B cell (primary cell): ENCODE results near the gene CRISPLD2. TPM values are rescaled to one million over a fixed set of nuclear protein-coding genes. Genes with fewer than 3 reads are reported as not detected.

Source experiments
- ATAC-seq: fragments of 200-7000 bp; cut with Tn5 transposase; one replicate; pipeline ENCODE4 v1.10.0; 2021; ENCODE audit warnings: low read depth, mild to moderate bottlenecking, moderate number of reproducible peaks, moderate library complexity
- CTCF ChIA-PET: fragments of 350-600 bp; sonication (Branson Sonifier 250); formaldehyde crosslinking; loops from one replicate; lab custom pipeline; 2021; ENCODE audit warnings: antibody characterized with exemption, inconsistent platforms; lab: Charles Lee
- POLR2A ChIA-PET: fragments of 350-600 bp; sonication (Branson Sonifier 250); formaldehyde crosslinking; loops from one replicate; lab custom pipeline; 2021; ENCODE audit warnings: antibody characterized with exemption; lab: Charles Lee
- DNase-seq: peaks from one replicate; pipeline ENCODE4 v3.0.0; 2013
- H2AFZ ChIP-seq: 2 replicates; pipeline ENCODE4 v1.6.1; 2012; ENCODE audit warnings: mild to moderate bottlenecking, low read depth, low read length; ENCODE audit not compliant: insufficient read depth, poor library complexity, severe bottlenecking
- H3K27ac ChIP-seq, 2 donors: 1 replicate in 1 of 2; 2 replicates in 1 of 2; pipeline ENCODE4 v1.5.1; 2012 to 2013; ENCODE audit warnings: low read length in 2 of 2, mild to moderate bottlenecking in 2 of 2, moderate library complexity in 1 of 2
- H3K27me3 ChIP-seq, 4 experiments: fragments of 200-600 bp in 1 of 4; sonication (generic) in 1 of 4; replicated peaks in 1 of 4; 1 replicate in 2 of 4; 2 replicates in 2 of 4; pipeline versions ENCODE4 v1.6.1 to v1.7.0; 2013 to 2016; ENCODE audit warnings: low read length in 3 of 4, mild to moderate bottlenecking in 2 of 4, mixed read lengths in 1 of 4, moderate library complexity in 1 of 4; ENCODE audit not compliant: insufficient read depth in 4 of 4, control insufficient read depth in 3 of 4; ENCODE audit errors: control extremely low read depth in 1 of 4
- H3K36me3 ChIP-seq, 2 experiments: replicated peaks in 1 of 2; 1 replicate in 1 of 2; 2 replicates in 1 of 2; pipeline versions ENCODE4 v1.6.1 to v1.7.1; 2013; ENCODE audit warnings: low read length in 1 of 2; ENCODE audit not compliant: insufficient read depth in 2 of 2, control insufficient read depth in 1 of 2; ENCODE audit errors: control extremely low read depth in 1 of 2, extremely low read depth in 1 of 2
- H3K4me1 ChIP-seq, 2 donors: fragments of 200-600 bp in 1 of 2; sonication (generic) in 1 of 2; 1 replicate in 1 of 2; 2 replicates in 1 of 2; pipeline versions ENCODE4 v1.5.1 to v1.6.1; 2013 to 2017; ENCODE audit warnings: low read length in 2 of 2; ENCODE audit not compliant: control insufficient read depth in 2 of 2, insufficient read depth in 2 of 2
- H3K4me2 ChIP-seq: replicated peaks from 2 replicates; pipeline ENCODE3; 2012; ENCODE audit warnings: mild to moderate bottlenecking, low read depth, low read length; ENCODE audit not compliant: poor library complexity, severe bottlenecking
- H3K4me3 ChIP-seq, 5 experiments: fragments of 200-600 bp in 1 of 5; sonication (generic) in 1 of 5; 1 replicate in 3 of 5; 2 replicates in 2 of 5; pipeline versions ENCODE4 v1.5.1 to v1.7.0; 2011 to 2016; ENCODE audit warnings: low read length in 4 of 5, mild to moderate bottlenecking in 4 of 5, low read depth in 2 of 5, control low read depth in 1 of 5, moderate library complexity in 1 of 5; ENCODE audit not compliant: insufficient read depth in 1 of 5; ENCODE audit errors: control extremely low read depth in 1 of 5, extremely low read depth in 1 of 5
- H3K79me2 ChIP-seq: fragments of 200-600 bp; sonication (generic); one replicate; pipeline ENCODE4 v1.6.0; 2016; ENCODE audit warnings: low read length; ENCODE audit not compliant: control insufficient read depth, insufficient read depth
- H3K9ac ChIP-seq: fragments of 200-600 bp; sonication (generic); 2 replicates; pipeline ENCODE4 v1.6.1; 2017; ENCODE audit warnings: mild to moderate bottlenecking, low read length, moderate library complexity
- H3K9me3 ChIP-seq, 3 donors: one replicate each; pipeline versions ENCODE4 v1.6.1 to v1.7.1; 2013; ENCODE audit warnings: low read length in 2 of 3; ENCODE audit not compliant: control insufficient read depth in 2 of 3, insufficient read depth in 1 of 3; ENCODE audit errors: control extremely low read depth in 1 of 3
- H4K20me1 ChIP-seq: 2 replicates; pipeline ENCODE4 v1.6.0; 2012; ENCODE audit warnings: mild to moderate bottlenecking, low read length; ENCODE audit not compliant: insufficient read depth, control insufficient read depth, poor library complexity, severe bottlenecking
- H3K27ac Mint-ChIP-seq: one replicate; pipeline ENCODE4 v1.8.0; 2021; ENCODE audit warnings: mixed read lengths
- H3K27me3 Mint-ChIP-seq: one replicate; pipeline ENCODE4 v1.8.0; 2021; ENCODE audit warnings: mixed read lengths
- H3K4me1 Mint-ChIP-seq: one replicate; pipeline ENCODE4 v1.8.0; 2021; ENCODE audit warnings: mixed read lengths
- H3K4me3 Mint-ChIP-seq: one replicate; pipeline ENCODE4 v1.8.0; 2021; ENCODE audit warnings: mixed read lengths
- H3K9me3 Mint-ChIP-seq: one replicate; pipeline ENCODE4 v1.8.0; 2022; ENCODE audit warnings: mixed read lengths; ENCODE audit not compliant: insufficient read depth
- CTCF ChIP-seq: fragments of 200-600 bp; IDR thresholded peaks from one replicate; pipeline ENCODE4 v1.8.0; 2022; ENCODE audit warnings: antibody characterized with exemption, mild to moderate bottlenecking
- EZH2 ChIP-seq: IDR thresholded peaks from 2 replicates; pipeline ENCODE4 v1.6.1; 2012; ENCODE audit warnings: borderline replicate concordance, low read depth, mild to moderate bottlenecking, moderate library complexity, low read length; ENCODE audit not compliant: insufficient read depth, poor library complexity, severe bottlenecking
- WGBS: methylation state at CpG from one replicate; pipeline ENCODE4 v1.1.5; 2013; ENCODE audit warnings: missing lambda C conversion rate; ENCODE audit not compliant: insufficient coverage; 5-methylcytosine and 5-hydroxymethylcytosine counted together
- intact Hi-C: fragments of 100-400 bp; cut with micrococcal nuclease; formaldehyde crosslinking; loops from one replicate; pipeline ENCODE4 v1.10.0; 2022
- polyA plus RNA-seq: library from polyadenylated mRNA; depleted of rRNA; stranded (reverse); fragments of >200 nt; gene quantifications from 2 replicates; pipeline ENCODE4 v1.2.3, GENCODE V29; 2012
- total RNA-seq, 2 donors: library from RNA; stranded (reverse); fragments of 120-200 nt in 1 of 2; gene quantifications; 1 replicate in 1 of 2; 2 replicates in 1 of 2; pipeline versions ENCODE4 v1.2.3 to v1.2.4, GENCODE V29; 2013 to 2022

Gene CRISPLD2
- total and polyA plus RNA-seq, 2 donors (not counting 1 experiment from before 2014, with no cell fraction given): 0.25 to 0.37 TPM

GRCh38 chr16:84940670-84941551 lies 121.1 kb downstream of the CRISPLD2 start:
- TF ChIP-seq EZH2: no peak
- Histone ChIP-seq H3K36me3 (no peaks in the 10 kb centered on the region), H2AFZ (no peak overlapping the region), H4K20me1 (no peaks in the 10 kb centered on the region), H3K4me1 (no peaks in the 10 kb centered on the region), H3K27me3 (no peaks in the 10 kb centered on the region), H3K4me2 (no peak overlapping the region), H3K9ac (no peak overlapping the region), H3K79me2 (no peaks in the 10 kb centered on the region), H3K27ac (no peak overlapping the region), H3K9me3 (no peaks in the 10 kb centered on the region), H3K4me3 (no peak overlapping the region)
- ChIA-PET CTCF (interaction anchor here (0.6 kb wide), 1 partner anchor 269 kb away, joined by 3 read pairs; no protein-coding TSS in a partner anchor), POLR2A (no interaction called here)
- Mint-ChIP-seq H3K4me3 (no peak overlapping the region), H3K27ac (no peak overlapping the region), H3K27me3 (peaks cover 29% of the 10 kb centered on the region), H3K9me3 (no peaks in the 10 kb centered on the region), H3K4me1 (no peaks in the 10 kb centered on the region)
- WGBS: 93% methylated on average over 40 of the region's 41 CpGs
- intact Hi-C loops: no loop called here
- no peak for ATAC-seq
- DNase-seq: no peak

- Histone ChIP-seq H3K9me3 (no peaks in the 10 kb centered on the region), H3K27ac (no peak overlapping the region), H3K9ac (no peak overlapping the region), H2AFZ (no peak overlapping the region), H3K4me3 (no peak overlapping the region), H4K20me1 (no peaks in the 10 kb centered on the region), H3K27me3 (no peaks in the 10 kb centered on the region), H3K4me2 (no peak overlapping the region), H3K79me2 (no peaks in the 10 kb centered on the region), H3K4me1 (peaks cover 0 to 3% of the 10 kb centered on the region in 2 donors), H3K36me3 (no peaks in the 10 kb centered on the region)
- ATAC-seq: no peak
- intact Hi-C loops: no loop called here
- WGBS: over 99% methylated on average over 9 of the region's 10 CpGs
- Mint-ChIP-seq H3K4me3 (no peak overlapping the region), H3K27me3 (peaks cover 29% of the 10 kb centered on the region), H3K27ac (no peak overlapping the region), H3K4me1 (peaks cover 3% of the 10 kb centered on the region), H3K9me3 (no peaks in the 10 kb centered on the region)
- ChIA-PET CTCF (interaction anchor here (3.2 kb wide), 1 partner anchor 11 kb away, joined by 16 read pairs; no protein-coding TSS in a partner anchor), POLR2A (no interaction called here)
- TF ChIP-seq CTCF (no peak), EZH2 (no peak)
- no peak for DNase-seq
Observed at GRCh38 chr16:84941921-84942320, 122.1 kb downstream of the CRISPLD2 start.
